ENCODE measurements around the gene LRRC17.

Gene LRRC17

GRCh38 chr7:102938679-102939078, 25.9 kb downstream of the LRRC17 start:
- Histone ChIP-seq H3K27ac (ENCODE audit: low read length) (no peak overlapping the region), H3K27me3 (ENCODE audit: insufficient read depth, low read length, poor library complexity) (no peaks in the 10 kb centered on the region), H3K36me3 (ENCODE audit: insufficient read depth, low read length) (no peaks in the 10 kb centered on the region), H4K20me1 (ENCODE audit: insufficient read depth, low read length) (no peaks in the 10 kb centered on the region), H3K9me3 (ENCODE audit: insufficient read depth, low read length, severe bottlenecking) (no peaks in the 10 kb centered on the region), H2AFZ (ENCODE audit: low read depth, low read length) (no peak overlapping the region), H3K9ac (ENCODE audit: low read depth, low read length) (no peak overlapping the region), H3K4me1 (ENCODE audit: insufficient read depth, low read length) (no peaks in the 10 kb centered on the region), H3K79me2 (ENCODE audit: insufficient read depth, low read length) (no peaks in the 10 kb centered on the region), H3K4me3 (ENCODE audit: low read depth in 1 of 2, low read length in 2 of 2) (no peak overlapping the region), H3K4me2 (ENCODE audit: insufficient read depth, low read length) (no peak overlapping the region)
- TF ChIP-seq CTCF (IDR thresholded peaks at IDR 0.05; ENCODE audit: borderline replicate concordance, extremely low read depth, low read length, poor library complexity, severe bottlenecking) (no peak), EZH2 (IDR thresholded peaks at IDR 0.05; ENCODE audit: borderline replicate concordance, low read depth, low read length, severe bottlenecking) (no peak)
- DNase-seq (no peak), ATAC-seq (ENCODE audit: insufficient read depth, low read depth) (no peak)

- Histone ChIP-seq H3K79me2 (ENCODE audit: insufficient read depth, low read length) (no peaks in the 10 kb centered on the region), H3K9me3 (ENCODE audit: insufficient read depth, low read length, severe bottlenecking) (no peaks in the 10 kb centered on the region), H3K4me3 (ENCODE audit: low read depth in 1 of 2, low read length in 2 of 2) (no peak overlapping the region), H3K4me1 (ENCODE audit: insufficient read depth, low read length) (no peaks in the 10 kb centered on the region), H3K36me3 (ENCODE audit: insufficient read depth, low read length) (no peaks in the 10 kb centered on the region), H3K9ac (ENCODE audit: low read depth, low read length) (no peak overlapping the region), H2AFZ (ENCODE audit: low read depth, low read length) (no peak overlapping the region), H3K4me2 (ENCODE audit: insufficient read depth, low read length) (no peak overlapping the region), H3K27me3 (ENCODE audit: insufficient read depth, low read length, poor library complexity) (no peaks in the 10 kb centered on the region), H3K27ac (ENCODE audit: low read length) (no peak overlapping the region), H4K20me1 (ENCODE audit: insufficient read depth, low read length) (no peaks in the 10 kb centered on the region)
- ATAC-seq (ENCODE audit: insufficient read depth, low read depth) (no peak), DNase-seq (no peak)
- no peak for TF ChIP-seq CTCF (IDR thresholded peaks at IDR 0.05; ENCODE audit: borderline replicate concordance, extremely low read depth, low read length, poor library complexity, severe bottlenecking)
- TF ChIP-seq EZH2 (IDR thresholded peaks at IDR 0.05; ENCODE audit: borderline replicate concordance, low read depth, low read length, severe bottlenecking): no peak
Observed at GRCh38 chr7:102942181-102942866, 29.5 kb downstream of the LRRC17 start.

GRCh38 chr7:102942868-102943267, 30.1 kb downstream of the LRRC17 start:
- no peak for TF ChIP-seq CTCF (IDR thresholded peaks at IDR 0.05; ENCODE audit: borderline replicate concordance, extremely low read depth, low read length, poor library complexity, severe bottlenecking)
- no peak for TF ChIP-seq EZH2 (IDR thresholded peaks at IDR 0.05; ENCODE audit: borderline replicate concordance, low read depth, low read length, severe bottlenecking)
- H3K27me3 ChIP-seq (ENCODE audit: insufficient read depth, low read length, poor library complexity): no peaks in the 10 kb centered on the region
- H3K9me3 ChIP-seq (ENCODE audit: insufficient read depth, low read length, severe bottlenecking): no peaks in the 10 kb centered on the region
- no peaks in the 10 kb centered on the region for H3K4me1 ChIP-seq (ENCODE audit: insufficient read depth, low read length)
- no peak overlapping the region for H3K4me3 ChIP-seq (ENCODE audit: low read depth in 1 of 2, low read length in 2 of 2)
- no peak overlapping the region for H3K9ac ChIP-seq (ENCODE audit: low read depth, low read length)
- ATAC-seq (ENCODE audit: insufficient read depth, low read depth) (no peak), DNase-seq (no peak)
- no peak overlapping the region for H3K27ac ChIP-seq (ENCODE audit: low read length)
- H4K20me1 ChIP-seq (ENCODE audit: insufficient read depth, low read length): no peaks in the 10 kb centered on the region
- no peaks in the 10 kb centered on the region for H3K36me3 ChIP-seq (ENCODE audit: insufficient read depth, low read length)
- no peak overlapping the region for H3K4me2 ChIP-seq (ENCODE audit: insufficient read depth, low read length)
- H2AFZ ChIP-seq (ENCODE audit: low read depth, low read length): no peak overlapping the region
- H3K79me2 ChIP-seq (ENCODE audit: insufficient read depth, low read length): no peaks in the 10 kb centered on the region
